ENCODE measurements around the gene RFTN1.

GRCh38 chr3:16294844-16295243 lies 218.7 kb downstream of the RFTN1 start:
- no peak for TF ChIP-seq CTCF (IDR thresholded peaks at IDR 0.05)
- TF ChIP-seq EZH2 (IDR thresholded peaks at IDR 0.05; ENCODE audit: borderline replicate concordance, insufficient read depth, low read depth, low read length, poor library complexity, severe bottlenecking) = no peak
